Fibroblast of the aortic adventitia (primary cell): ENCODE results near the gene CLVS2. TPM values are rescaled to one million over a fixed set of nuclear protein-coding genes. Genes with fewer than 3 reads are reported as not detected.

Source experiments
- DNase-seq: peaks from one replicate; pipeline ENCODE4 v3.0.0-alpha.2; 2010; ENCODE audit warnings: low read depth
- H3K4me3 ChIP-seq: 2 replicates; pipeline ENCODE4 v1.5.1; 2011; ENCODE audit warnings: low read depth, mild to moderate bottlenecking, control low read depth, low read length, moderate library complexity
- total RNA-seq: library from RNA; depleted of rRNA; stranded (reverse); fragments of >200 nt; gene quantifications from 2 replicates; pipeline ENCODE4 v1.2.3, GENCODE V29; 2012; ENCODE audit warnings: low replicate concordance
- TF ChIP-seq, protein P1 (sequence below): IDR thresholded peaks from 2 replicates; pipeline ENCODE4 v1.5.1; 2011; ENCODE audit warnings: mild to moderate bottlenecking, low read length, control low read depth, inconsistent platforms; ENCODE audit not compliant: insufficient read depth

Gene CLVS2
- total RNA-seq, 1 donor = not detected

GRCh38 chr6:123000244-123000770, 4.3 kb downstream of the CLVS2 start:
- H3K4me3 ChIP-seq = no peak overlapping the region
- TF ChIP-seq, protein P1, sequence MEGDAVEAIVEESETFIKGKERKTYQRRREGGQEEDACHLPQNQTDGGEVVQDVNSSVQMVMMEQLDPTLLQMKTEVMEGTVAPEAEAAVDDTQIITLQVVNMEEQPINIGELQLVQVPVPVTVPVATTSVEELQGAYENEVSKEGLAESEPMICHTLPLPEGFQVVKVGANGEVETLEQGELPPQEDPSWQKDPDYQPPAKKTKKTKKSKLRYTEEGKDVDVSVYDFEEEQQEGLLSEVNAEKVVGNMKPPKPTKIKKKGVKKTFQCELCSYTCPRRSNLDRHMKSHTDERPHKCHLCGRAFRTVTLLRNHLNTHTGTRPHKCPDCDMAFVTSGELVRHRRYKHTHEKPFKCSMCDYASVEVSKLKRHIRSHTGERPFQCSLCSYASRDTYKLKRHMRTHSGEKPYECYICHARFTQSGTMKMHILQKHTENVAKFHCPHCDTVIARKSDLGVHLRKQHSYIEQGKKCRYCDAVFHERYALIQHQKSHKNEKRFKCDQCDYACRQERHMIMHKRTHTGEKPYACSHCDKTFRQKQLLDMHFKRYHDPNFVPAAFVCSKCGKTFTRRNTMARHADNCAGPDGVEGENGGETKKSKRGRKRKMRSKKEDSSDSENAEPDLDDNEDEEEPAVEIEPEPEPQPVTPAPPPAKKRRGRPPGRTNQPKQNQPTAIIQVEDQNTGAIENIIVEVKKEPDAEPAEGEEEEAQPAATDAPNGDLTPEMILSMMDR = no peak
- no peak for DNase-seq

DNA sequence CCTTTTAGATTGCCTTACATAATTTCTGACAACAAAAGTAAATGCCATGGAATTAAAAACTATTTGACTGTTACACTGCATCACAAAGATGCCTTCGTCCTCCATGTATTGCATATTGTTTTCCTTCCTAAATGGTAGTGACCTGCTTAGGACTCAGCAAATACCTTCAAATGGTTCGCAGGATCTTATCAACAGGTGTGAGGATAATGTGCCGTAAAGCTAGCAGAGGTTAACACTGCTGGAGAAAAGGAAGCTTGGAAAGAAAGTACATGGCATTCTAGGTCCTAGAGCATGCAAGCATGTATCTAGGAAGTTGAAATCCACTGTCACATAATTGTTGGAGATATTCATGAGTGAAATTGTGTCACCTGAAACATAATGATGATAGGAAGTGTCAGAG, 5.5 kb downstream of the CLVS2 start:
- TF ChIP-seq, protein P1 = no peak
- H3K4me3 ChIP-seq = no peak overlapping the region
- no peak for DNase-seq

- TF ChIP-seq, protein P1 = no peak
- no peak for DNase-seq
- no peak overlapping the region for H3K4me3 ChIP-seq
Measured at GRCh38 chr6:123007885-123008284, 11.8 kb downstream of the CLVS2 start.

DNA sequence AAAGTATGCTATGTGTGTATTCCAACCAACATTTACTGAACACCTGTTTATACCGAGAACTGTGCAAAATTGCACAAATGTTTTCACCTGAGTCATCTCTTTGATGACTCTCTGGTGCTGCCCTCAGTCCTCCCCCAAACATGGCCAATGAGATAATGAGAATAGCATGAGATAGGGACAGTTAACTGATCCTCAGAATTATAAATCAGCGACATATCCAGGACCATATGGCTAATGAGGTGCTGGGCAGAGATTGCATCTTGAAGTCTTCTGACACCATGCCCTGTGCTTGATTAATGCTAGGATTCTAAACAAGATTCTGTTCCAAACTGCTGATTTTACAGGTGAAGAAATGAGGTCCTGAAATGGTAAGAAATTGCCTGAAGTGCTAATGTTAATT, 13.0 kb downstream of the CLVS2 start:
- no peak for DNase-seq

GRCh38 chr6:123014835-123015234, 18.8 kb downstream of the CLVS2 start:
- no peak for DNase-seq
- H3K4me3 ChIP-seq = no peak overlapping the region
- TF ChIP-seq, protein P1 = no peak

More for the DNA sequence above, 13.0 kb downstream of the CLVS2 start:
- TF ChIP-seq, protein P1 = no peak
- H3K4me3 ChIP-seq = no peak overlapping the region

DNA sequence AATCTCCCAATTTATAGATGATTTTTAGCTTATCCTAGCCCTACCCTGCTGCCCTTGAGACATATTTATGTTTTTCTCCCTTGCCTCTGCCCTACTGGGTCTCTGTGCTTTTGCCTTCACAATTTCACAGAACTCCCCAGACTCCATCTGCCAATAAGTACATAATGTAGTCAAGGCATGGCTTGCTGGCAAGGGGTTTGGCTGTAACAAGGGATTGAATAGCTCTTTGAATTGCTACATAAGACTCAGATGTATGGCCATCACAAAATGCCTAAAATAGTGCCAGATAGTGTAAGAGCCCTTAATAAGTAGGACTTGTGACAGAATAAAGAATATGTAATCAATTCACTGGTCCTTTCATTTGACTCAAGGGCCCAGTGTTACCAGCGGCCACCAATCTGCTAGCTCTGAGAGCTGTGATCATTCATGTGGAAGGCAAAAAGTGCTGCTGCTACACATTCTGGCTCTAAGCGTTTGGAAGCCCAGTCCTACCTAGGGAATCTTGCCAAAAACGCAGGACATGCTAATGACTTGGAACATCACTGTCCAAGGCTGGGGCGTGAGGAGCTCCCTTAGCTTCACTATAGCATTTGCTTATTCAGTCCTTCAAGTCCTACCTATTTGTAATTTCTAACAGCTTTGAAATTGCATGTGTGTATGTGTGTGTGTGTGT, 20.5 kb downstream of the CLVS2 start:
- TF ChIP-seq, protein P1 = no peak
- H3K4me3 ChIP-seq = no peak overlapping the region
- DNase-seq = no peak
